NCI-H510A treated with DMSO at 0.1 percent for 48 hours (cell line): ENCODE measurements around the gene RAB40C.
A peak's percentile ranks its signal among the peaks of the same experiment; 100 is the strongest.

ENCODE experiments used
- DNase-seq: peaks from one replicate; lab custom pipeline; 2025; lab: John Stamatoyannopoulos, UW

RAB40C gene

DNA sequence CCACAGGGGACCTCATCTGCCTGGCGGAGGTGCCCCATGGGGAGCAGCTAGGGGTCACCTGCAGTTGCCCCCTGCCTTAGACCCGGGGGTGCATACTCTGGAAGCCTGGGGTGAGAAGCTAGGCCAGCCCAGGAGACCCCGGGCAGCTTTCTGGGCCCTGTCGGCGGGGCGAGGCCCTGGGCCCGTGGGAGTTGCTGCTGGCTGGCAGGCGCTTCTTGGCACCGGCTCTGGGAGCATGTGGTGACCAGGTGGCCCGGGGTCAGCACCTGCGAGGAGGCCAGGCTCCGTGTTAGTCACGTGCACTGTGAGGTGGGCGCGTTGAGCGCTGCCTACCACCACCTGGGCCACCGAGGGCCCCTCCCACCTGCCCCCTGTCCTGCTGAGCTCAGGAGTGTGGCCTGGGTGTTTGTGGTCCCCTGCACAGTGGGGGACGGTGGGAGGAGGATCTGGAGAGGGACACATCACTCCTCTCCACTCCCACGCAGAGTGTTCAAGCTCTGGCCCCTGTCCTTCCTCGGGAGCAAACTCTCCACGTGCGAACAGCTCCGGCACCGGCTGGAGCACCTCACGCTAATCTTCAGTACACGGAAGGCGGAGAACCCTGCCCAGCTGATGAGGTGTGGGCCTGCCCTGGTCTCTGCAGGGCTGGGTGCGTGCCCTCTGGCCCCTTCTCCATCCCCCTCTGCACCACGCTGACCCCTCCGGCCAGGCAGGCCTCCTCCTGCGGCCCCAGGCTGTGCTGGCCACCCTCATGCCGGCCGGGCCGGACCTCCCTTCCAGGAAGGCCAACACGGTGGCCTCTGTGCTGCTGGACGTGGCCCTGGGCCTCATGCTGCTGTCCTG is 14.3 kb upstream of the RAB40C start:
- no peak for DNase-seq

DNA sequence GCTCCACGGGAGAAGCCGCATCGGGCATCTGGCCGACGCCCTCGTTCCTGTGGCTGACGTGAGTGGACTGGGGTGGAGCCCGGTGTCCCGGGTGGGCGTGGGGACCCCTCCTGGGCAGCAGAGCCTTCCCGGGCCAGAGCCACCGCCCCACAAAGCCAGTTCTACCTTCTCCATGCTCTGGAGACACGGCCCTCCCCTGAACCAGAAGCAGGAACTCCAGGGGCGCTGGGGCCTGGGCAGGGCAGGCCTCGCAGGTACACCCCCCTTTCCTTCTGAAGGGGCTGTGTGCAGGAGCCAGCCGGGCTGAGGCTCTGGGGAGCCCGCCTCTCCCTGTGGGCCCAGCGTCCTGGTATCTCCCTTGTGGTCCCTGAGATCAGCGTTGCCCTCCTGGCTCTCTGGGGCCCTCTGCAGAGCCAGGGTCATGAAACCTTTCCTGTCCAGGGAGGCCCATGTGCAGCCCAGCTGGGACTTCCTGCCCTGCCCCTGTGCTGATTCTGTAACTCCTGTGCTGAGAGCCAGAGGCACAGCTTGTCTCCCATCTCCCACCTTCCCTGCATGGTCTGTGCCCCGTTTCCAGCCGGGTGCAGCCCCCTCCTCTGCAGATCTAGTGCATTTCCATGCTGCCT is 13.6 kb upstream of the RAB40C start:
- no peak for DNase-seq

DNA sequence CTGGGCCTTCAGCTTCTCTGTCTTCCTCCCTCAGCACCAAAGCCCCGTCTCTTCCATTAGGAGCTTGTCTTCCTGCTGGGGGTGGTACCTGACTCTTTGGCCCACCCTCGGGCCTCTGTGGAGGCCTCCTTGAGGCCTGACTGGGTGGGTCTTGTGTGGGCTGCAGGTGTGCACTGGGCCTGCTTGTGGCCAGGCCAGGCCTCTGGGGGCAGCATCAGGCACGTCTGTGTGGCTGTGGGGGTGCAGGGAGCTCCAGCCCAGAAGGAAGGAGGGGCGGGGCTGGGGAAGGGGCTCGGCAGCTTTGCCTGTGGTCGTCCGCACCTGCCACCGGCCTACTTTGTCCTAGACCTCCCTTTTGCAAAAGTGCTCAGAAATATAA is 13.1 kb upstream of the RAB40C start:
- no peak for DNase-seq

DNA sequence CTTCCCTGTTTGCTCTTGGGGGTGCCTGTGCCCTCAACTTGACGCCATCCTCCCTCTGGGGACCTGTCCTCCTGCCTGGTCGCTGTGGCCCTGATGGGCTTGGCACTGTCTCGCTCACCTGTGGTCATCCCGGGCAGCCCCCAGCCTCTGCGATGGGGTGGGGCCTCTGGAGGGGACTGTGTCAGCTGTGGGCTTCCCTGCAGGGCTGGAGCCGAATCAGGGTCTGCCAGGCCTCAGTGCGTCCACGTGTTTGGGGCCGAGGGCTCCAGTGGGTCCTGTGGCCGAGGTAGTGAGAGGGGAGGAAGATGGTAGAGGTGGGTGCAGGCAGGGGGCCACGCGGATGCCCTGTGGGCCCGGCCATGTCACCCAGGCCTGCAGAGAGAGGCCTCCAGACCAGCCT is 12.1 kb upstream of the RAB40C start:
- DNase-seq, result no peak

DNA sequence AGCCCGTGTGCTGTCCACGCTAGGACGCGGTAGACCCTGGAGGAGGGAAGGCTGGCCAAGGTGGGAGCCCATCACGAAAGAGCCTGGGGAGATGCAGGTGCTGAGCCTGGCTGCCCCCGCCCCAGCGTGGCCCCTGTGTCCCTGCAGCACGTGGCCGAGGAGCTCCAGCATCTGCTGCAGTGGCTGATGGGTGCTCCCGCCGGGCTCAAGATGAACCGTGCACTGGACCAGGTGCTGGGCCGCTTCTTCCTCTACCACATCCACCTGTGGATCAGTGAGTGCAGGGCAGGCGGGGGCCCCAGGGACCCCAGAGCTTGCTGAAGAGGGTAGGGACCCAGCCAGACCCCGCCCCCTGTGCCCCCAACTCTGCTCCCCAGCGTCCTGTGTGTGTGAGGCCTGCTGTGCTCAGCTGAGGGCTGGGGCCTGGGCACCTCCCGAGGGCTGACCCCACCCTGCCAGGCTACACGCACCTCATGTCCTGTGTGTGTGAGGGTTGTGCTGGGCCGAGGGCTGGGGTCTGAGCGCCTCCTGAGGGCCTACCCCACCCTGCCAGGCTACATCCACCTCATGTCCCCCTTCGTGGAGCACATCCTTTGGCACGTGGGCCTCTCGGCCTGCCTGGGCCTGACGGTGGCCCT is 11.5 kb upstream of the RAB40C start:
- DNase-seq, result no peak

DNA sequence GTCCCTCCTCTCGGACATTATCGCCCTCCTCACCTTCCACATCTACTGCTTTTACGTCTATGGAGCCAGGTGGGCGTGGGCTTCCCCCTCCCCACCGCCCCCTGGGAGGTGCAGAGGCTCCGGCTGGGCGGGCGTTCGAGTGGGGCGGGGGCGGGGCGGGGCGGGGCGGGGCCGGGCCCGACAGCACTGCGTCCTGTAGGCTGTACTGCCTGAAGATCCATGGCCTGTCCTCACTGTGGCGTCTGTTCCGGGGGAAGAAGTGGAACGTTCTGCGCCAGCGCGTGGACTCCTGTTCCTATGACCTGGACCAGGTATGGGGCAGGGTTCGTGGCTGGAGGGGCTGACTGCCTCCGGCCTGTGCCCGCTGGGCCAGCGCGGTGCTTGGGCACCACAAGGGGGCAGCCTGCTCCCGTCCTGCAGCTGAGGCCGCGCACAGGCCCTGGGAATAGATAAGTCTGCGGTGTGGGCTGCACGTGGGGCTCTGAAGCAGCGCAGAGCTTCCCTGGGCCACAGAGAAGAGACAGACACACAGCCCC is 10.9 kb upstream of the RAB40C start:
- peak; percentile 20 for DNase-seq

DNA sequence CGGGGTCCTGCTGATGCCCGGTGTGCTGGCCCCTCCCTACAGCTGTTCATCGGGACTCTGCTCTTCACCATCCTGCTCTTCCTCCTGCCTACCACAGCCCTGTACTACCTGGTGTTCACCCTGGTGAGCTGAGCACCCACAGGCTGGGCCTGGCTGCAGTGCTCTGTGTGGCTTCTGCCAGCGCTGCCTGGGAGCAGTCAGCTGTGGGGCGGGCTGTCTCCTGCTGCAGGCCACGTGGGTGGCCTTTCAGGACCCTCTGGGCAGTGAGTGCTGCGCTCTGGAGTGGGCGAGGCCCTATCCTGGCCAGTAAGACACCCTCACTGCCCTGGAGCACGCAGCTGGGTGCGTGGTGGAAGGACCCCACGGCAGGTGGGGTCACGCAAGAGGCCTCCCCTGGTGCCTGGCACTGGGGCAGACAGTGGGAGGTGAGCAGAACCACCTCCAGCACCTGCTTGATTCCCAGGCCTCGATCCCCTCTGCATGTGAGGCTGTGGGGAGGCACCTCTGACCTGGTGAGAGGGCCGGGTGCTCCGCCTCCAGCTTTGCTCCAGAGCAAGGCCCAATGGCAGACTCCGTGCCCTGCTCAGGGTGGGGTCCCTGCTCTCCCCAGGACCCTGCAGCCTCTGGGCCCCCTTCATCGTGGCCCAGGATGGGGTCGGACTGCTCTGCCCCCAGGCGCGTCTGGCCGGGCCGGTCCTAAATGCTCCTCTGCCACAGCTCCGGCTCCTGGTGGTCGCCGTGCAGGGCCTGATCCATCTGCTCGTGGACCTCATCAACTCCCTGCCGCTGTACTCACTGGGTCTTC is 9.5 kb upstream of the RAB40C start:
- DNase-seq, result no peak

DNA sequence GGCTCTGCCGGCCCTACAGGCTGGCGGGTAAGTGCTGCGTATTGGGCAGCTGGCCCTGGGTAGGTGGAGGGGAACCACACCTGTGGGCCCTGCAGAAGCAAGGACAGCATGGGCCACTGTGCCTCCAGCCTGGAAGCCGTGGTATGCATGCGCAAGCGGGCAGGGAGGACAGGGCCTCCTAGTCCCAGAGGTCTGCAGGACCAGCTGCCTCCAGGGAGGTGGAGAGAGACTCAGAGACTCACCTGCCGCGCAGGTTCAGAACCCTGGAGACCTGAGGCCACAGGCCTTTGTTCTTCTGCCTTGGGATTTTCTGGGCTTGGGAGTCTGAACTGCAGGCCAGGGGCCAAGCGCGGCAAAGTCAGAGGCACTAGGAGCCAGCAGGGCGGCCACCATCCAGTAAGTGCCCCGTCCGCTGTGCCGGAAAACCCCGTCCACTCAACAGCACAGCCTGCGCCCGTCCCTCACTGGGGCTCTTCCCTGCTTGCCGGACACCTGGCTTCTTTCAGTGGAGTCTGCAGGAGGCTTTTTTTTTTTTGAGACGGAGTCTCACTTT is 8.8 kb upstream of the RAB40C start:
- no peak for DNase-seq

DNA sequence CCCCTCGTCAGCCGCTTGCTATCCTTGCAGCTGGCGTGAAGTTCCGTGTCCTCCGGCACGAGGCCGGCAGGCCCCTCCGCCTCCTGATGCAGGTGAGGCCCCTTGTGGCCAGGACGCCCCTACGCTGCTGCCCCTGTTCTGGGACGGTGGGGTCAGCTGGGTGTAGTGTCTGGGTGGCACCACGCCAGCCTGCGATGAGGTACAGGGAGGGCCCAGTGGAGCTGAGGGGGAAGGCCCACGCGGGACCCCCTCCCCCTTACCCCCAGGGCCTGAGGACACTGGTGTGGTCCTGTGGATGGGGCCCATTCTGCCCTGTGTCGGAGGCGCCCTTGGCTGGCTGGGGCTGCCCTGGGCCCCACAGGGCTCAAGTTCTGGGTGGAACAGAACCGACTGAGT is 7.7 kb upstream of the RAB40C start:
- no peak for DNase-seq

DNA sequence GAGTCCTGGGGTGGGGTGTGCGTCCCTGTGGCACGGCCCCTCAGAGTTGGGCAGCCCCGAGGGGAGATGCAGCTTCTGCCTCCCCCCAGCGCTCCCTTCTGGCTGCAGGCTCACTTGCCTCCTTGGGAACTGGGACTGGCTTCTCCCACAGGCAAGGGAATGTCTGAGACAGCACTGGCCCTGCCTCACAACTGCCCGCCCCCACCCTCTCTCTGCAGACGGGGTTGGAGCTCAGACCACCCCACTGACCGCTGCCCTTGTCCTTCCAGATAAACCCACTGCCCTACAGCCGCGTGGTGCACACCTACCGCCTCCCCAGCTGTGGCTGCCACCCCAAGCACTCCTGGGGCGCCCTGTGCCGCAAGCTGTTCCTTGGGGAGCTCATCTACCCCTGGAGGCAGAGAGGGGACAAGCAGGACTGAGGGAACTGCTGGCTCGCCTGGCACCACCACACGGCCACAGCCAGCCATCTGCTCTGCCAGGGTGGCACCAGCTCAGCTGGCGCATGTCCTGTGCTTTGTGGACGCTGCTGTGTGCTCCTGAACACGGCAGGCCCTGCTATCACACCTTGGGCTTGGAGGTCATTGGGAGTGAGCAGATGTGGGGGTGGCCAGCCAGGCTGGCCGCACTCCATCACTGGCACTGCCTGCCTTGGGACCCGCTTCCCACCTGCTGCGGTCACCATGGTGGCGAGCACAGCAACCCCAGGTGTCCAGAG is 7.1 kb upstream of the RAB40C start:
- no peak for DNase-seq

DNA sequence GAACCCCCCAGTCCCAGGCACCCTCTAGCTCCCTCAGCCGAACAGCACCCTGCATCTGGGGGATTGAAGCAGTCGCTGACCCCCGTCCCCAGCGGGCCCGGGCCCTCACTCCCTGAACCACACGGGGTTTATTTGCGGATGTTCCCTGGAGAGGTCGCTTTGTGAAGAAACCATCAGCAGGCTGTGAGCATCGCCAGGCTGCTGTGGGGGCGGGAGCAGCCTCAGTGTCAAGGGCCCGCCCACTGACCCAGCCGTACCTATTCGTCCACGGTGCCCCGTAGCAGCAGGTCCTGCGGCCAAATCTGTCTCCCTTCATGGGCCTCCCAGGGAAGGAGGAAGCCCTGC is 6.4 kb upstream of the RAB40C start:
- no peak for DNase-seq

DNA sequence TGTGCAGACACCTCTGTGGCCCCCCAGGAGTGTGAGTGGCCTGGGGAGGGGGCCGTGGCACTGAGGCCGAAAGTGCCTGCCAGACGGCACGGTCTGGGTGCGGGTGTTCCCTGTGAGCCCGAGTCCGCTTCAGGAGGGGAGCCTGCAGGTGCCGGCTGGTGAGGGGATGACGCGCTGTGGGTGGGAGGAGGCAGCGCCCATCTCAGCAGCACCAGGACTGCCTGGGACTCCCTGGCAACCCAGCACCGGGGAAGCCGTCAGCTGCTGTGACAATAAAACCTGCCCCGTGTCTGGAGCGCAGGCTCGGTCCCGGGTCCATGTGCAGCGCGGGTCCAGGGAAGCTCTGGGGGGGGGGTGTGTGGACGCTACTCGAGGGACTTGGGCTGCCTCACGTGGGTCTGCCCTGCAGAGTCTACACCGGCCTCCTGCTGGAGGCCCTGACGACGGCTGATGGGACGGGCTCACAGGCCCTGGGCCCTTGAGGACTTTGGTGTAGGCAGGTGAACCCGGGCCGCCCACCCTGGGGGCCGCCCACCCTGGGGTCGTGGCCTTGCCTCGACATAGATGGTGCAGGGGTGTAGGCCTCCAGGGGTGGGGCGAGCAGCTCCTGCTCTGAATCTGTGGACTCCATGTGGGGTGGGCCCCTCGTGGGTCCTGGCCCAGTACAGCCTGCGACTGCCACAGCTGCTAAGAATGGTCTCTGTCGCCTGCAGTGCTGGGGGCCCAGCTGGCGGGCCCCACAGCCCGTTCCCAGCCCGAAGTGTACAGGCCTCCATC is 5.9 kb upstream of the RAB40C start:
- DNase-seq, result peak; percentile 14

DNA sequence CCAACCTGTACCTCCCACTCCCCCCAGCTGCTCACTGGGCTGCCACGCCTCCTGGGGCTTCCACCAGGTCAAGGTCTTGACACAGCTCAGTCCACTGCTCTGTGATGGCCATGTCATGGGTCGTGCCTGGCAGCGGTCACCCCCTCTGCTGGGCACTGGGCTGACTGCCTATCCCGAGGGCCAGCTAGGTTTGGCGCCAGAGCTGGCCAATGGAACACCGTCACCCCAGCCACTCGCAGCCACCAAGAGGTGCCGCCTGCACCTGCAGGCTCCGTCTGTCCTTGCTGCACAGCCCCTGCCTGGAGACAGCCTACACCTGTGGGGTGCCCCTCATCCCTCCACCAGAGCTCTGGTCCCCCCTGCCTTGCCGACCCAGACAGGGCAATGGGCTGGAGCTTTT is 4.5 kb upstream of the RAB40C start:
- peak; percentile 19 for DNase-seq

DNA sequence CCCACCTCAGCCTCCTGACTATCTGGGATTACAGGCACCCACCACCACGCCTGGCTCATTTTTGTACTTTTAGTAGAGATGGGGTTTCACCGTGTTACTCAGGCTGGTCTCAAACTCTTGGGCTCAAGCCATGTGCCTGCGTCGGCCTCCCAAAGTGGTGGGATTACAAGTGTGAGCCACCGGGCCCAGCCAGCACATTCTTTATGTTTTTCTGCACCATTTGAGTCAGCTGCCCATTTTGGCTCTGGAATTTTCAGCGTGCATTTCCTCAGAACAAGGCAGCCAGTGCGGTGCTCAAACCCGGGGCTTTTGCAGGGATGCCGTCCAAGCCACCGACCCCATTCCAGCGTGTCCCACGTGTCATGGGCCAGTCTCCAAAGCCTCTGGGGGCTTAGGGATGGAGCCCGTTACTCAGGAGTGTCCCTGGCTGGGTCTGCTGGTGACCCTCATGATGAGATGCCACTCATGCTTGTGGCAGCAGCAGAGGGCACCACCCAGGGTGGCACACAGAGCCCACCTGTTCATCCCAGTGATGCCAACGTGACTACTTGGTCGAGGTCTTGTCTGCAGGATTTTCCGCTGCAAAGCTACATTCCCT is 3.7 kb upstream of the RAB40C start:
- no peak for DNase-seq

DNA sequence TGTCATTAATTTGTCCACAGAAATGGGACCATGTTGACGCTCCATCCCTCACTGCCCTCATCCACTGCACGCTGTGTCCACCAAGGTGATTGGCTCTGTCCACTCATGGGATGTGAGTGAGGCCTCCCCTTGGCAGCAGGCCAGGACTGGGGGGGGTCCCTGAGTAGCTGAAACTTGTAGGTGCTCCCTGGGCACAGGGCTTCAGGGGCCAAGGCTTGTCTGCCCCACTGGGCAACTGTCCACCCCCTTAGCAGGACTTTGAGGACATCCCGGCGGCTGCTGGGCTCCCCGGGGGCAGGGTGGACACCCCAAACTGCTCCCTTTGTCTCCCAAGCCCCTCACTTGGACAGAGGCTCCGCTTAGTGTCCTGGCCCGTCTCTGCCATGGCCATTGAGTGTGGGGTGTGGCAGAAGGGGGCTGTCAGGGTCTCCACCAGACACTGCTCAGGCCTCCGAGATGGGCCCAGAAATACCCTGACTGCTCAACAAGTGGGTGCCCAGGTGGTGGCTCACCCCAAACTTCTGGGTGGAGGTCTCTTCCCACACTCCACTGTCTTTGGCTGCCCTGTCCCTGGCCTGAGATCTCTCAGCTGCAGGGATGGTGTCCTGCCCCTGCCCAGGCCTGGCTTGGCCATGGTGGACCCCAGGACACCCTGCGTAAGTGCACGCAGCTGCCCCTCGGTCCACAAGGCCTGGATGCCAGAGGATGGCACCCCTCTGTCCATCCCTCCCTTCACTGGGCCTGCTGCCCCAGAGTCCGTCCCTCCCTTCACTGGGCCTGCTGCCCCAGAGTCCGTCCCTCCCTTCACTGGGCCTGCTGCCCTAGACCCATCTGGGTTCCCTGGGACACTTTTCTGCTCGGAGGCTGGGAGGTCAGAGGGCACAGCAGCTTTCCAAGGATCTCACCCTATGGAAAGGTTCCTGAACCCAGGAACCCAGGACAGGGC is 2.9 kb upstream of the RAB40C start:
- DNase-seq, result no peak

DNA sequence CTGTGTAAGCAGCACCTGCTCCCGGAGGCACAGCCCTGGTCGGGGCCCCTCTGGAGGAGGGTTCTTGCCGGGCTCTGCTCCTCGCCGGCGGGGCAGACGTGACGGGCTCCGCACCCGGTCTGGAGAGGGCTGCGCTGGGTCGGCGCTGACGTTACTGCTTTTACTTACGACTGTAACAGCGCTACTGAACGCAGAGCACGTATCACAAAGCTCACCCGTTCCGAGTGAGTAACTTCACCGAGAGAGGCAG is 1.3 kb upstream of the RAB40C start:
- no peak for DNase-seq

DNA sequence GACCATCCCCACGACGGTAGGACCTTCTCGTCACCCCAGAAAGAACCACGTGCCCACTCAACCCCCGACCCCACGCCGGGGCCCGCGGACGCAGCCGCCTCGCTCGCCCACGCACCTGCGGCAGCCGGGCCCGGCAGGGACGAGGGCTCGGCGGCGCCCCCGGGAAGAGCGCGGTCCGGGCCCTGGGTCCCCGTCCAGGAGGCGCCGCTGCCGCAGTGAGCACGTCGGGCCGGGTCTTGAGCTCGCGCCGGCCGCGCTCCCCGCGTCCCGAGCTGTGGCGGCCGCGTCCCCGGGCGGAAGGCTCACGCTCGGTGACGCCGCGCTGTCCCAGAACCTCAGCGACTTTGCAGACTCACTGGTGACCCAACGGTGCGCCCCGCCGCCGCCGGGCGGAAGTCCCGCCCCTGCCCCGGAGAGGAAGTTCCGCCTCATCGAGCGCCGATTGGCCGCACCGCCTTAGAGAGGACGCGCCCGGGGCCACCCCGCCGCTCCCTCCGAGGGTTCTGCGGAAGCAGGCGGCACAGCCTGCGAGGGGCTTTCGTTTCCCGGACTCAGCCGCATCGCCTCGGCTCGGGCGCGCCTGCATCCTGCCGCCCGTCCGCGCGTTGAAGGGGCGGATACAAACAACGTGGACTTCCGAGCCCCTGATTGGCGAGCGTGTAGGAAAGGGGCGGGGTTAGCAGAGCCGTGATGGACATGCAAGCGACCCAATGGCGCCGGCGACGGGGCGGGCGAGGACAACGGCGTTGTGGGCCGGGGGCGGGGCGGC is 793 bp upstream of the RAB40C start:
- DNase-seq, result peak; percentile 71

DNA sequence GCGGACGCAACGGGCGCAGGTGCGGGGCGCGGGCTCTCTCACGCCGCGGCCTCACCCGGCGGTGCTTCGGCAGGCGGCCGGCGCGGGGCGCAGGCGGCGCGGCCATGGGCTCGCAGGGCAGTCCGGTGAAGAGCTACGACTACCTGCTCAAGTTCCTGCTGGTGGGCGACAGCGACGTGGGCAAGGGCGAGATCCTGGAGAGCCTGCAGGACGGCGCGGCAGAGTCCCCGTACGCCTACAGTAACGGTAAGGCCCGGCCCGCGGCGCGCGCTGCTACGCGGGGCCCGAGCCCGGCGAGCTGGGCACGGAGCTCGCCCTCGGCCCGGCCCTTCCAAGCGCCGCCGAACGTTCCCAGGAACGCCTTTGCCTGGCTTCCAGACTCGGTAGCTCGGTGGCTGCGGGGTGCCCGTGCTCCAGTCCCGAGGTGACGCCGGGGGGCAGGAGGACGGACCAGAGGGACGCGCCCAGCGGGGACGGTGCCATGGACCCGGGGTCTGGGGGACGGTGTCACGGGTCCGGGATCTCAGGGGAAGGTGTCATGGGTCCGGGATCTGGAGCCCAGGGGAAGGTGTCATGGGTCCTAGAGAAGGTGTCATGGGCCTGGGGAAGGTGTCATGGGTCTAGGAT is 435 bp downstream of the RAB40C start:
- DNase-seq, result no peak
